Heart left ventricle (tissue), 16 donors: ENCODE data around the gene BORCS5. TPM values are rescaled to one million over a fixed set of nuclear protein-coding genes. Genes with fewer than 3 reads are reported as not detected.
"Not testable (repeated sequence)": the region's sequence is repeated elsewhere in the genome, so short reads cannot be mapped to it uniquely, and the experiment has no call there.

Experiments used
- ATAC-seq, 4 donors: fragments of 200-7000 bp; cut with Tn5 transposase; one replicate each; pipeline ENCODE4 v1.9.1; 2020 to 2022; ENCODE audit warnings: moderate library complexity in 4 of 4, mild to moderate bottlenecking in 3 of 4, moderate number of reproducible peaks in 1 of 4
- DNase-seq, 5 donors: peaks; one replicate each; pipeline ENCODE4 v3.0.0-alpha.2; 2020
- H3K27ac ChIP-seq, 12 donors: fragments of 200-600 bp; sonication (generic) in 4 of 12; one replicate each; pipeline versions ENCODE4 v1.5.0 to v1.8.0; 2016 to 2022; ENCODE audit warnings: mild to moderate bottlenecking in 2 of 12
- H3K27me3 ChIP-seq, 9 donors: fragments of 200-600 bp; sonication (generic) in 2 of 9; one replicate each; pipeline versions ENCODE4 v1.5.1 to v1.8.0; 2016 to 2022; ENCODE audit warnings: mild to moderate bottlenecking in 3 of 9
- H3K36me3 ChIP-seq, 9 donors: fragments of 200-600 bp; sonication (generic) in 2 of 9; one replicate each; pipeline versions ENCODE4 v1.5.0 to v1.8.0; 2018 to 2022; ENCODE audit warnings: mild to moderate bottlenecking in 2 of 9
- H3K4me1 ChIP-seq, 12 donors: fragments of 200-600 bp; sonication (generic) in 4 of 12; one replicate each; pipeline versions ENCODE4 v1.5.0 to v1.8.0; 2016 to 2022; ENCODE audit warnings: mild to moderate bottlenecking in 3 of 12
- H3K4me3 ChIP-seq, 12 donors: fragments of 200-600 bp; sonication (generic) in 4 of 12; one replicate each; pipeline versions ENCODE4 v1.5.0 to v1.8.0; 2017 to 2022; ENCODE audit warnings: mild to moderate bottlenecking in 9 of 12, moderate library complexity in 4 of 12
- H3K9me3 ChIP-seq, 12 donors: fragments of 200-600 bp; sonication (generic) in 4 of 12; one replicate each; pipeline versions ENCODE4 v1.5.0 to v1.8.0; 2016 to 2022; ENCODE audit warnings: mild to moderate bottlenecking in 1 of 12
- CTCF ChIP-seq, 12 donors: fragments of 200-600 bp; sonication (generic) in 4 of 12; IDR thresholded peaks; one replicate each; pipeline versions ENCODE4 v1.5.0 to v1.8.0; 2018 to 2022; ENCODE audit warnings: antibody characterized with exemption in 12 of 12, mild to moderate bottlenecking in 5 of 12
- POLR2A ChIP-seq, 2 donors: fragments of 450-650 bp; IDR thresholded peaks; one replicate each; pipeline ENCODE4 v1.6.1; 2017; ENCODE audit warnings: antibody characterized with exemption in 2 of 2, mild to moderate bottlenecking in 2 of 2, moderate library complexity in 2 of 2
- WGBS, 4 donors: extraction: QIAGEN DNeasy Blood & Tissue Kit in 2 of 4; methylation state at CpG; one replicate each; pipeline versions ENCODE4 v1.1.5 to v1.1.7; 2013 to 2018; 5-methylcytosine and 5-hydroxymethylcytosine counted together
- intact Hi-C, 10 donors: fragments of 100-400 bp; cut with DNase I; formaldehyde crosslinking; loops; one replicate each; pipeline versions ENCODE4 v1.11.1 to v1.14.2; 2022
- polyA plus RNA-seq, 2 donors: library from polyadenylated mRNA; stranded (reverse); fragments of 200-250 nt; gene quantifications; one replicate each; pipeline ENCODE4 v1.2.3, GENCODE V29; 2013
- total RNA-seq, 9 donors: library from RNA; depleted of rRNA in 2 of 9; stranded (reverse); fragments of >200 nt in 2 of 9; fragmentation: NEBNext Ultra II Directional in 3 of 9; extraction: Animal tissue kit (Norgen Biotek cat#: 25700) in 3 of 9; gene quantifications; one replicate each; pipeline versions ENCODE4 v1.1.0 to v1.2.4, GENCODE V29; 2016 to 2023
- donor health status: ischemic (EF 13 %, LVEDD 7.1; RV severe dilation, severe dysfunction).
- donor health status: healthy with polysubstance abuse.
- donor health status: DM: no; HTN: yes; CAD: no.
- donor health status: DM: no; HTN: no; CAD: no.
- donor health status: ischemic (EF 25% LVEDD 6.9; RV normal size, moderate dysfunction).
- donor health status: ischemic (EF 25% LVEDD 5.7; RV mildly dilated, moderate dysfunction).
- donor health status: healthy.
- donor health status: DM: yes; HTN: yes; CAD: no.
- donor health status: ischemic (EF 35%, LVEDD 5.7; RV mildly dilated, moderate dysfunction).
- donor health status: nonischemic (EF 11% LVEDD 7.7; RV severe dilation, severe dysfunction).
- donor health status: DM: yes; HTN: yes; CAD: no.
- donor health status: PGD.
- donor health status: ischemic (EF 29% LVEDD 5.4; RV normal size, mild dysfunction).
- donor health status: nonischemic (EF 23%, LVEDD 6.1; RV moderate dilation, normal function).

BORCS5 gene
- total and polyA plus RNA-seq, 11 donors: 3.9 to 21.3 (median 12.3) TPM

- WGBS, 4 donors: 82 to 97% (median 89%) methylated on average over 3 of the region's 3 CpGs
- intact Hi-C loops: no loop called here
- H3K36me3 ChIP-seq: peaks cover 0 to 24% (median 9%) of the 10 kb centered on the region in 9 donors
These were observed 111.7 kb downstream of the BORCS5 start for GRCh38 chr12:12468575-12468974.

GRCh38 chr12:12469386-12469785 lies 112.5 kb downstream of the BORCS5 start:
- no peak for ATAC-seq
- WGBS, 4 donors: 92 to 96% (median 94%) methylated on average over 7 of the region's 7 CpGs
- no peak for DNase-seq
- peaks cover 0 to 24% (median 9%) of the 10 kb centered on the region in 9 donors for H3K36me3 ChIP-seq
- no peaks in the 10 kb centered on the region for H3K27me3 ChIP-seq
- no peak overlapping the region for H3K27ac ChIP-seq
- intact Hi-C loops: no loop called here
- no peaks in the 10 kb centered on the region for H3K9me3 ChIP-seq
- H3K4me1 ChIP-seq: peaks cover 0 to 32% (median 0%) of the 10 kb centered on the region in 12 donors
- no peak overlapping the region for H3K4me3 ChIP-seq
- TF ChIP-seq POLR2A (IDR thresholded peaks at IDR 0.05) (no peak), CTCF (IDR thresholded peaks at IDR 0.05) (no peak)

More at GRCh38 chr12:12468575-12468974, 111.7 kb downstream of the BORCS5 start:
- ATAC-seq (no peak), DNase-seq (no peak)
- Histone ChIP-seq H3K4me1 (peaks cover 0 to 30% (median 0%) of the 10 kb centered on the region in 12 donors), H3K27ac (peak overlapping the region in 1 of 12 donors; percentile 49), H3K27me3 (no peaks in the 10 kb centered on the region), H3K9me3 (no peaks in the 10 kb centered on the region), H3K4me3 (no peak overlapping the region)
- TF ChIP-seq POLR2A (IDR thresholded peaks at IDR 0.05) (no peak), CTCF (IDR thresholded peaks at IDR 0.05) (no peak)

- Histone ChIP-seq H3K27me3 (no peaks in the 10 kb centered on the region), H3K4me1 (peaks cover 0 to 38% (median 5%) of the 10 kb centered on the region in 12 donors), H3K4me3 (no peak overlapping the region), H3K27ac (no peak overlapping the region), H3K36me3 (peaks cover 0 to 27% (median 9%) of the 10 kb centered on the region in 9 donors), H3K9me3 (no peaks in the 10 kb centered on the region)
- ATAC-seq (no peak), DNase-seq (no peak)
- 59 to 84% (median 79%) methylated on average over 7 of the region's 7 CpGs for WGBS, 4 donors
- TF ChIP-seq CTCF (IDR thresholded peaks at IDR 0.05): no peak
- TF ChIP-seq POLR2A (IDR thresholded peaks at IDR 0.05): no peak
- intact Hi-C loops: no loop called here
These were observed 114.0 kb downstream of the BORCS5 start for GRCh38 chr12:12470751-12471306.

- WGBS, 4 donors: 90 to 96% (median 91%) methylated on average over 24 to 36 of the region's 37 CpGs
- H3K9me3 ChIP-seq, H3K4me3 ChIP-seq, ATAC-seq, H3K27ac ChIP-seq, H3K27me3 ChIP-seq, intact Hi-C loops, DNase-seq: not testable (repeated sequence)
- Histone ChIP-seq H3K4me1 (peaks cover 0 to 36% (median 5%) of the 10 kb centered on the region in 12 donors), H3K36me3 (peaks cover 0 to 30% (median 15%) of the 10 kb centered on the region in 9 donors)
These were observed 115.4 kb downstream of the BORCS5 start for GRCh38 chr12:12471982-12472961.
